Esophagus squamous epithelium (tissue), 5 donors: Measurements from ENCODE around the gene FGF5. TPM values are rescaled to one million over a fixed set of nuclear protein-coding genes. Genes with fewer than 3 reads are reported as not detected.

Experiments
- DNase-seq: peaks from one replicate; lab custom pipeline; 2025; lab: John Stamatoyannopoulos, UW
- H3K27ac ChIP-seq, 4 donors: fragments of 200-600 bp; sonication (generic); one replicate each; pipeline ENCODE4 v1.5.1; 2016 to 2019; ENCODE audit warnings: mild to moderate bottlenecking in 1 of 4
- H3K27me3 ChIP-seq, 4 donors: fragments of 200-600 bp; sonication (generic); 1 replicate in 3 of 4; 2 replicates in 1 of 4; pipeline versions ENCODE4 v1.5.1 to v1.6.0; 2017 to 2021; ENCODE audit warnings: antibody characterized with exemption in 1 of 4
- H3K36me3 ChIP-seq, 3 donors: fragments of 200-600 bp; sonication (generic); one replicate each; pipeline ENCODE4 v1.5.1; 2016 to 2019
- H3K4me1 ChIP-seq, 3 donors: fragments of 200-600 bp; sonication (generic); one replicate each; pipeline ENCODE4 v1.5.1; 2017 to 2019
- H3K4me3 ChIP-seq, 4 donors: fragments of 200-600 bp; sonication (generic); 1 replicate in 3 of 4; 2 replicates in 1 of 4; pipeline ENCODE4 v1.5.1; 2016 to 2019; ENCODE audit warnings: mild to moderate bottlenecking in 2 of 4, moderate library complexity in 1 of 4
- H3K9me3 ChIP-seq, 3 donors: fragments of 200-600 bp; sonication (generic); one replicate each; pipeline ENCODE4 v1.5.1; 2016 to 2019
- POLR2A ChIP-seq, 4 donors: fragments of 450-650 bp; IDR thresholded peaks; one replicate each; pipeline ENCODE4 v1.6.1; 2017; ENCODE audit warnings: antibody characterized with exemption in 4 of 4, mild to moderate bottlenecking in 4 of 4, moderate library complexity in 3 of 4
- WGBS, 2 donors: methylation state at CpG; one replicate each; pipeline ENCODE4 v1.1.5; 2018; 5-methylcytosine and 5-hydroxymethylcytosine counted together
- intact Hi-C: fragments of 100-400 bp; cut with DNase I; formaldehyde crosslinking; loops from one replicate; pipeline ENCODE4 v1.15.0; 2022
- total RNA-seq, 4 donors: library from RNA; depleted of rRNA; stranded (reverse); fragments of >200 nt; gene quantifications; one replicate each; pipeline ENCODE4 v1.1.0, GENCODE V29; 2016
- TF ChIP-seq, protein P1 (sequence below), 6 experiments: fragments of 450-650 bp in 4 of 6; fragments of 200-600 bp in 2 of 6; sonication (generic) in 2 of 6; IDR thresholded peaks; one replicate each; pipeline ENCODE4 v1.5.1; 2016 to 2019; ENCODE audit warnings: antibody characterized with exemption in 6 of 6, mild to moderate bottlenecking in 4 of 6, moderate library complexity in 4 of 6
- donor health status: DM: yes; HTN: yes; CAD: no.

Gene FGF5
- total RNA-seq, 4 donors from 2014 or later, result not detected

DNA sequence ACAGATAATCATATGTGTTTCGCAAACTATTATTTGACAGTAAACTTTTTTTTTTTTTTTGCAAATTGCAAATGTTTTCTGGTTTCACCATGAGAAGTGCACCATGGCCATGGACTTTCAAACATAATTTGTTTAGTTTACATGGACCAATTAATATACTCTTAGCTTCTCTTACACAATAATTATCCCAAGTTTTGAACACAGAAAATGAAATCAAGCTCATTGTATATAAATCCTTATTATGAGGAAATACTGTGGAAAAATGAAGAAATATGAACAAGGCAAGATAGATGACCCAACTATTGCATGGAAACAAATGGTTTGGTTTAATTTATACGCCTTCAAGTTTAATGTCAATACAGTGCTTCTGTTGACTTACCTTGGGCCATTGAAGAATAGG lies 3.9 kb downstream of the FGF5 start:
- no peak for DNase-seq
- Histone ChIP-seq H3K9me3 (no peaks in the 10 kb centered on the region), H3K36me3 (no peaks in the 10 kb centered on the region), H3K4me1 (peaks cover 8 to 31% (median 10%) of the 10 kb centered on the region in 3 donors), H3K27ac (no peak overlapping the region), H3K27me3 (peaks cover 0 to 69% (median 12%) of the 10 kb centered on the region in 4 donors), H3K4me3 (no peak overlapping the region)
- TF ChIP-seq, protein P1, sequence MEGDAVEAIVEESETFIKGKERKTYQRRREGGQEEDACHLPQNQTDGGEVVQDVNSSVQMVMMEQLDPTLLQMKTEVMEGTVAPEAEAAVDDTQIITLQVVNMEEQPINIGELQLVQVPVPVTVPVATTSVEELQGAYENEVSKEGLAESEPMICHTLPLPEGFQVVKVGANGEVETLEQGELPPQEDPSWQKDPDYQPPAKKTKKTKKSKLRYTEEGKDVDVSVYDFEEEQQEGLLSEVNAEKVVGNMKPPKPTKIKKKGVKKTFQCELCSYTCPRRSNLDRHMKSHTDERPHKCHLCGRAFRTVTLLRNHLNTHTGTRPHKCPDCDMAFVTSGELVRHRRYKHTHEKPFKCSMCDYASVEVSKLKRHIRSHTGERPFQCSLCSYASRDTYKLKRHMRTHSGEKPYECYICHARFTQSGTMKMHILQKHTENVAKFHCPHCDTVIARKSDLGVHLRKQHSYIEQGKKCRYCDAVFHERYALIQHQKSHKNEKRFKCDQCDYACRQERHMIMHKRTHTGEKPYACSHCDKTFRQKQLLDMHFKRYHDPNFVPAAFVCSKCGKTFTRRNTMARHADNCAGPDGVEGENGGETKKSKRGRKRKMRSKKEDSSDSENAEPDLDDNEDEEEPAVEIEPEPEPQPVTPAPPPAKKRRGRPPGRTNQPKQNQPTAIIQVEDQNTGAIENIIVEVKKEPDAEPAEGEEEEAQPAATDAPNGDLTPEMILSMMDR (IDR thresholded peaks at IDR 0.05), result no peak
- no peak for TF ChIP-seq POLR2A (IDR thresholded peaks at IDR 0.05)
- 88 to 96% methylated on average over 2 of the region's 2 CpGs for WGBS, 2 donors
- intact Hi-C loops, result no loop called here

DNA sequence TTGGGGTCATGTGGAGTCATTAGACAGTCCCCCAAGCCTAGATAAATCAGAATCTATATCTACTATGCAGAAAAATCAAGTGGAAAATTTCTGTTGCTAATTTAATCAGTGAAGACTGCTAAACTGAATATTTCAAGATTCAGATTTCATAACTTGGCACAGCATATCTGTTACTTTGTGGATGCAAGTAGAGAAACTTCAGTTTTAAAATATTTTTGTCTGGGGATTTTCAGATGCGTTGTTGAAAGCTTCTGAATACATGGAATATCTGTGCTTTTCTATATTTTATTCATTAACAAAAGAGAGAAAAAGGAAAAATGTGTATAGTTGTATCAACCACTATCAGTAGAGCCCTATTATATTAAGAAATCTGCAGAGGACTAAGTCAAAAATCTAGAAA lies 4.4 kb downstream of the FGF5 start:
- intact Hi-C loops, result no loop called here
- H3K4me1 ChIP-seq, result peaks cover 8 to 26% (median 10%) of the 10 kb centered on the region in 3 donors
- TF ChIP-seq POLR2A (IDR thresholded peaks at IDR 0.05), result no peak
- TF ChIP-seq, protein P1 (IDR thresholded peaks at IDR 0.05), result no peak
- H3K36me3 ChIP-seq, result no peaks in the 10 kb centered on the region
- no peak for DNase-seq
- H3K9me3 ChIP-seq, result no peaks in the 10 kb centered on the region
- peaks cover 0 to 64% (median 9%) of the 10 kb centered on the region in 4 donors for H3K27me3 ChIP-seq
- 63 to 78% methylated on average over 1 of the region's 1 CpG for WGBS, 2 donors
- H3K4me3 ChIP-seq, result no peak overlapping the region
- no peak overlapping the region for H3K27ac ChIP-seq

DNA sequence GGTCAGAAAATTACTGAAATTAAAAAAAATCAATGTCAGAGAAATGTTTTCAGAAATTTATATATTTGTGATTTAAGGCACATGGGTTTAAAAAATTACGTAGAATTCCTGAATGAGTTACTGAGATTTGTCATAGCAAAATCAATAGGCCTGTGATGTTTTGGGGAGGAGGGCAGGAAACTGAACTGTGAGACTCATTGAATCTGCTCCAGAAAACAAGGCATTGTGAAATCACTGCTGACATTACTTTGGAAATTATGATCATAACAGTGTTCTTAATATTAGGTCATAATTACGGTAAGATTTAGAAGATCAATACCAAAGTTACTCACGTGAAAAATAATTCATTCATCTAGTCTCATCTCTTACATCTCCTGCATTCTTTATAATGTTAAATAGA lies 5.3 kb downstream of the FGF5 start:
- intact Hi-C loops, result no loop called here
- H3K4me1 ChIP-seq, result peaks cover under 1 to 16% (median 4%) of the 10 kb centered on the region in 3 donors
- no peak overlapping the region for H3K4me3 ChIP-seq
- H3K9me3 ChIP-seq, result no peaks in the 10 kb centered on the region
- H3K36me3 ChIP-seq, result no peaks in the 10 kb centered on the region
- TF ChIP-seq, protein P1 (IDR thresholded peaks at IDR 0.05), result no peak
- no peak for TF ChIP-seq POLR2A (IDR thresholded peaks at IDR 0.05)
- H3K27me3 ChIP-seq, result peaks cover 0 to 54% (median 2%) of the 10 kb centered on the region in 4 donors
- 81 to 84% methylated on average over 3 of the region's 3 CpGs for WGBS, 2 donors
- DNase-seq, result no peak
- H3K27ac ChIP-seq, result no peak overlapping the region

DNA sequence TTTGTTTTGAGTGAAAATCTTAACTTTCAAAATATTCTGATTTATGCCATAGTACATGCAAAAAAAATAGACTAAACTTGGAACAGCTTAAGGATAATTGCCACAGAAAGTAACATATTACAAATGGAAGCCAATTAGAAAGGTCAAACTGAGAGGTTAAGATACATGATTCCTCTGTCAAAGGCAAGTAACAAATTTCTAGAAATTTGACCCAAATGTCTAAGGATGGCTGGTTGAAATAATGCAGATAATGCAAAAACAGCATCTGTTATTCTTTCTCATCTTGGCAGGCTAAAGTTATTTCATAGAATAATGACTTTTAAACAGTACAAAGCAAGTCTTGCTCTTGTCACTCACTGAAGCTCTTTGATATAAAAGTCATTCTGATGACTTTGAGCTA lies 10.5 kb downstream of the FGF5 start:
- DNase-seq, result no peak
- intact Hi-C loops, result no loop called here
- H3K27me3 ChIP-seq, result peaks cover 0 to 10% (median 2%) of the 10 kb centered on the region in 4 donors

DNA sequence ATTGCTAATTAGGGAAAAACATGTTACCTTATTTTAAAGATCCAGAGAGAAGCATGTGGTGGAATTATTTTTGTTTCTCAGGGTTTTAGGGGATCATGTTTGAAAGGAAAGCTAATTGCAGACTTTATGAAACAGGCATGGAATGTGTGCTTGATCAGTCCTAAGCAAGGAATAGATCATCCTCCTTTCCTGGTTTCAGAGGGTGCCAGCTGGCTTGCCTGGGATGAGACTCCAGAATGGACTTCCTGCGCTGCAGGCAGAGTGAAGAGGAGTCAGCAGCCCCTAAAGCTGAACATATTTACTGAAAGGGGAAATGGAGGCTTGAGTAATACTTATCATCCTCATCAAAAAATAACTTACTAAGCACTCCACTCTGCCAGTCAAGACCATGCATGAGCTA lies 13.3 kb downstream of the FGF5 start:
- no peak for TF ChIP-seq POLR2A (IDR thresholded peaks at IDR 0.05)
- TF ChIP-seq, protein P1 (IDR thresholded peaks at IDR 0.05), result no peak
- WGBS, 2 donors, result 50 to 75% methylated on average over 1 of the region's 1 CpG
- intact Hi-C loops, result no loop called here
- H3K27me3 ChIP-seq, result peaks cover 0 to 5% (median 1%) of the 10 kb centered on the region in 4 donors
- H3K9me3 ChIP-seq, result no peaks in the 10 kb centered on the region
- no peak overlapping the region for H3K4me3 ChIP-seq
- H3K27ac ChIP-seq, result no peak overlapping the region
- no peaks in the 10 kb centered on the region for H3K36me3 ChIP-seq
- DNase-seq, result no peak
- H3K4me1 ChIP-seq, result no peaks in the 10 kb centered on the region

More for the DNA sequence above, 10.5 kb downstream of the FGF5 start:
- H3K4me1 ChIP-seq, result no peaks in the 10 kb centered on the region
- no peak overlapping the region for H3K4me3 ChIP-seq
- no peaks in the 10 kb centered on the region for H3K36me3 ChIP-seq
- H3K9me3 ChIP-seq, result no peaks in the 10 kb centered on the region
- TF ChIP-seq, protein P1 (IDR thresholded peaks at IDR 0.05), result no peak
- no peak for TF ChIP-seq POLR2A (IDR thresholded peaks at IDR 0.05)
- H3K27ac ChIP-seq, result no peak overlapping the region
